ENCODE data around the gene HMX3. TPM values are rescaled to one million over a fixed set of nuclear protein-coding genes. Genes with fewer than 3 reads are reported as not detected.

HMX3 gene
- total and polyA plus RNA-seq, 2 experiments from 2014 or later = 0.35 TPM; not detected in 1

GRCh38 chr10:123187781-123188180 lies 52.0 kb downstream of the HMX3 start:
- Histone ChIP-seq H3K79me2 (replicated peaks; ENCODE audit: insufficient read depth) (no peaks in the 10 kb centered on the region), H3K27me3 (ENCODE audit: insufficient read depth) (no peaks in the 10 kb centered on the region), H3K4me2 (no peak overlapping the region), H3F3A (replicated peaks; ENCODE audit: low read depth) (no peaks in the 10 kb centered on the region), H3K36me3 (ENCODE audit: insufficient read depth) (no peaks in the 10 kb centered on the region; the same call in none of the 2 replicates), H2AFZ (no peak overlapping the region), H3K4me1 (ENCODE audit: insufficient read depth) (peaks cover 10% of the 10 kb centered on the region), H3K9me2 (ENCODE audit: insufficient read depth) (no peaks in the 10 kb centered on the region), H4K20me1 (replicated peaks; ENCODE audit: insufficient read depth) (peaks cover 11% of the 10 kb centered on the region; the same call in 1 of the 2 replicates), H3K4me3 (no peak overlapping the region), H3K27ac (ENCODE audit: low read depth) (no peak overlapping the region)
- no peak for TF ChIP-seq ZNF462 (CRISPR knock-in tag; IDR thresholded peaks at IDR 0.05)
- no peak for TF ChIP-seq CTCF (conservative IDR thresholded peaks at IDR 0.05; ENCODE audit: low read depth in 2 of 2)
- no peak for TF ChIP-seq EZH2 (IDR thresholded peaks at IDR 0.05; ENCODE audit: low read depth, unreplicated experiment)
- ATAC-seq = no peak
- DNase-seq (ENCODE audit: low spot score) = no peak
- Mint-ChIP-seq H3K4me1 (peaks cover 10% of the 10 kb centered on the region), H3K27ac (no peak overlapping the region), H3K9me3 (peaks cover 3% of the 10 kb centered on the region; the same call in 2 of the 3 replicates), H3K27me3 (ENCODE audit: insufficient read depth, low read depth, poor library complexity) (peaks cover 1% of the 10 kb centered on the region), H3K4me3 (no peak overlapping the region), H3K36me3 (ENCODE audit: low read depth) (peaks cover 11% of the 10 kb centered on the region; the same call in 2 of the 3 replicates)

Other genes starting within 250 kb of the HMX3 start
- gene FAM24A, start 225.4 kb upstream of the HMX3 start, total RNA-seq (2014; rRNA removed; shearing (Covaris generic)) = not detected in 2 replicates
- gene FAM24A, start 225.4 kb upstream of the HMX3 start, polyA plus RNA-seq (2016; fragmentation: Nextera tagmentation; extraction: Ambion mirVana) = not detected in 2 replicates
- 11.1 and 17.9 TPM in 2 replicates for gene C10orf88, start 181.7 kb upstream of the HMX3 start, total RNA-seq (2014; rRNA removed; shearing (Covaris generic))
- 4.3 and 5.6 TPM in 2 replicates for gene C10orf88, start 181.7 kb upstream of the HMX3 start, polyA plus RNA-seq (2016; fragmentation: Nextera tagmentation; extraction: Ambion mirVana)
- gene PSTK, start 155.6 kb upstream of the HMX3 start, total RNA-seq (2014; rRNA removed; shearing (Covaris generic)) = 2.3 and 4.8 TPM in 2 replicates
- 9.3 and 9.9 TPM in 2 replicates for gene PSTK, start 155.6 kb upstream of the HMX3 start, polyA plus RNA-seq (2016; fragmentation: Nextera tagmentation; extraction: Ambion mirVana)
- gene IKZF5, start 127.2 kb upstream of the HMX3 start, total RNA-seq (2014; rRNA removed; shearing (Covaris generic)) = 10.5 and 10.7 TPM in 2 replicates
- gene IKZF5, start 127.2 kb upstream of the HMX3 start, polyA plus RNA-seq (2016; fragmentation: Nextera tagmentation; extraction: Ambion mirVana) = 5.2 and 6.9 TPM in 2 replicates
- 6.5 and 8.5 TPM in 2 replicates for gene ACADSB, start 127.0 kb upstream of the HMX3 start, total RNA-seq (2014; rRNA removed; shearing (Covaris generic))
- gene ACADSB, start 127.0 kb upstream of the HMX3 start, polyA plus RNA-seq (2016; fragmentation: Nextera tagmentation; extraction: Ambion mirVana) = 3.7 and 4.1 TPM in 2 replicates
- 0.97 and 2.6 TPM in 2 replicates for gene HMX2, start 12.2 kb downstream of the HMX3 start, total RNA-seq (2014; rRNA removed; shearing (Covaris generic))
- 3.1 and 3.4 TPM in 2 replicates for gene HMX2, start 12.2 kb downstream of the HMX3 start, polyA plus RNA-seq (2016; fragmentation: Nextera tagmentation; extraction: Ambion mirVana)
- 272 and 361 TPM in 2 replicates for gene BUB3, start 18.4 kb downstream of the HMX3 start, total RNA-seq (2014; rRNA removed; shearing (Covaris generic))
- 197 and 243 TPM in 2 replicates for gene BUB3, start 18.4 kb downstream of the HMX3 start, polyA plus RNA-seq (2016; fragmentation: Nextera tagmentation; extraction: Ambion mirVana)

Measured in GM23338 (cell line).